DMS53 treated with DMSO at 0.1 percent for 48 hours (cell line): ENCODE data around the gene IGLL5.
A peak's percentile ranks its signal among the peaks of the same experiment; 100 is the strongest.

Experiments
- DNase-seq: peaks from one replicate; lab custom pipeline; 2025; ENCODE audit not compliant: unreplicated experiment; lab: John Stamatoyannopoulos, UW

The IGLL5 gene

GRCh38 chr22:22936915-22937656, 49.5 kb downstream of the IGLL5 start:
- no peak for DNase-seq

DNA sequence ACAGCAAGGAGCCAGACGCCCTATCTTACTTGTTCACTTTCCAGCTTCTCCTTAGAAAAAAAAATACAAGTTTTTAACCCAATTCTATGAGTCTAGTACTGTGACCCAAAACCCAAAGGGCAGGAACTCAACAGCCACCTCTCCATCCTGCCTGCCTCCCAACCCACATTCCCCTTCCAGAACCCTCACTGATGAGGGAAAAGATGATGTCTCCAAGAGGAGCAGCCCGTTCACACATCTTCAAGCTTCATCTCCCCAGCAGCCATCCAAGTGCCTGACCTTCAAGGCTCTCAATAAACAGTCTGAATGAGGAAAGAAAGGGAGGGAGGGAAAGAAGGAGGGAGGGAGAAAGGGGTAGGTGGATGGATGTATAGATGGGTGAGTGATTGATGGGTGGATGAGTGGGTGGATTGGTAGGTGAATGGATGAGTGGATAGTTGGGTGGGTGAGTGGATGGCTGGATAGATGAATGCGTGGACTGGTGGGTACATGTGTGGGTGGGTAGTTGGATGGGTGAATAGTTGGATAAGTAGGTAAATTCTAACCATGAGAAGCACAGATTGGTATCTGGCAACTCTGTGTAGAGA, 50.4 kb downstream of the IGLL5 start:
- DNase-seq, result no peak

GRCh38 chr22:22938672-22939587, 51.3 kb downstream of the IGLL5 start:
- no peak for DNase-seq

DNA sequence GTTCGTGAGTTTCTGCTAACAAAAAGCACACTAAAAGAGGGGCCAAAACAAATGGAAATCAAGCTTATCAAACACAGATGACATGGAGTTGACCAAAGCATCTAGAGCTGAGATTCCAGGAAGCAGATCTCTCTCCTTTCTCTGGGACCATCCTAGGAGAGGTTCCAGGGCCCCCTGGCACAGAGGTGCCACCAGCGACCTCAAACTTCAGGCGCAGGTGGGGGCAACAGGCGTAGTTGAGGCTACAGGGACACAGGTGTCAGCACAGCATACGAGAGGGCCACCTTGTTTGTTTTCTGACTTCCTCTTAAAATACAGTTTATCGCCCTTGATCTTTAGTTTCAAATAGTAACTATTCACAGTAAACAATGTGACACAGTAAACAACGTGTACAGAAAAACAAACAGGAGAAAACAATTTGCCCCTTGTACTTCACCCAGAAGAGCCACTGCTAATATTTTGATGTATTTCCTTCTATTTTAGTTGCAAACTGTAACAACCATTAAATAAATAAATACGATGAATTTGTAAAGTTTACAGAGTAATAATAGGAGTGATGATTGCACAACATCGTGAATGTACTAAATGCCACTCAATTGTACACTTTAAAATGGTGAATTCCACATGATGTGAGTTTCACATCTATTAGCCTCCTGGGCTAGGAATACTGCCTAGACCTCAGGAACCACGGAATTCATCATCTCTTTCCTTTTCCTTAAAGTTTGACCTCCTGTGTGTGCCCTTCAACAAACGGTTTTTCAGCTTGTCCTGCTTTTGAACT, 52.2 kb downstream of the IGLL5 start:
- no peak for DNase-seq

- no peak for DNase-seq
Observed at GRCh38 chr22:22940961-22941605, 53.5 kb downstream of the IGLL5 start.

DNA sequence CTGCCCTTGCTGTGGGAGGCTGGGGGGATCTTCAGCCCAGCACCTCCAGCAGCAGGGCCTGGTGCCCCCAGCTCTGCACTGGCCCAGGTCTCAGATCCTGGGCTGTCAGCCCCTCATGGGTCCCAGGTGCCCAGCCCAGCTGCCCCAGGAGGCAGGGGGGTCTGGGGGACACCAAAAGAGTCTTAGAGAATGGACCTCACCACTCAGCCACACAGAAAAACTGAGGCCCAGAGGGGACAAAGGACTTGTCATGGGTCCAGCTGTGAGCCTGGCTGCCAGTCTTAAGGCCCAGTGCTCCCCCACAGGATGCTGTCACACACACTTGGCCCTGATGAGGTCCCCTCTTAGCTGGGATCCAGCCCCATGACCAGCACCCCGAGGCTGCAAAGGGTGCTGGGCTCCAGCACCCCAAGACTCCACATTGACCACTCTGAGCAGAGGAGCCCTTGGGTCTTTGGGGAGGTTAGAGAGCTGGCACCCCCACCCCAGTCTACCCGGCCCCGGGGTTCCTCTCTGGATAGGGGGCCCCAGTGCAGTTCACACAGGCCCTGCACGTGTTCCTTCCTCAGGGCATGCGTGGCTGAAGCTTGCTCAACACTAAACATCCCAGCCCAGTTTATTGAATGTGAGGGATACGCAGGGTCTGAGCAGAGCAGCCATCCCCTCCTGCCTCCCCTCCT, 54.4 kb downstream of the IGLL5 start:
- DNase-seq, result no peak

DNA sequence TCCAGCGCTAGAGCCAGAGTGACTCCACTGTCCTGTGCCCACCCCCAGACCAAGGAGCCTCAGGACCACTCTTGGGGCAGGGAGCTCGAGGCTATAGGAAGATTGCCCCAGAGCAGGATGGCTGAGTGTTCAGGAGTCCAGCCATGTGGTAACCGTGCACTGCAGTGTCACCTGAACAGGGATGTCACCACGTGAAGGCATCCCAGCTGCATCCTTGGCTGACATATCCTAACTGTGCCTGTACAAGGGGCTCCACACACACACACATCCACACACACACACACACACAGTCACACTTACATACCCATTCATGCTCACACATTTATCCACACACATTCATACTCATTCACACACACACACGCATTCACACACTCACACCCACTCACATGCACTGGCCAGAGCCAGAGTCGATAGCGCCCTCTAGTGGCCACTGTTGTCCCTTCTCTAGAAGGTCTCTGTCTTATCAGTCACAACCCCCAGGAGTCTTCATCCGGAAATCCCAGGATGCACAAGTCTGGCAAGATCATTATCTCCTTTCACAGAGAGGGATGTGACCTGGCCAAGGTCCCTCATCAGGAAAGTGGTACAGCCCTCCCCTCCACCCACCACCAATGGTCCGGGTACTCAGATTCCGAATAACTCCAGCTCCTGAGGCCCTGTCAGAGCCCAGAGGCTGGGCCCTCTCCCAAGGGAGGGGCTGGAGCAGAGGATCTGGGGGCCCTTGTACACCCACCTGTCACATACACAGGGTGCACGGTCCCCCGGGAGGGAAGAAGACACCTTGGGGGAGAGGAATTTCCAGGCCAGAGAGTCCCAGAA, 55.1 kb downstream of the IGLL5 start:
- DNase-seq, result peak; percentile 25

DNA sequence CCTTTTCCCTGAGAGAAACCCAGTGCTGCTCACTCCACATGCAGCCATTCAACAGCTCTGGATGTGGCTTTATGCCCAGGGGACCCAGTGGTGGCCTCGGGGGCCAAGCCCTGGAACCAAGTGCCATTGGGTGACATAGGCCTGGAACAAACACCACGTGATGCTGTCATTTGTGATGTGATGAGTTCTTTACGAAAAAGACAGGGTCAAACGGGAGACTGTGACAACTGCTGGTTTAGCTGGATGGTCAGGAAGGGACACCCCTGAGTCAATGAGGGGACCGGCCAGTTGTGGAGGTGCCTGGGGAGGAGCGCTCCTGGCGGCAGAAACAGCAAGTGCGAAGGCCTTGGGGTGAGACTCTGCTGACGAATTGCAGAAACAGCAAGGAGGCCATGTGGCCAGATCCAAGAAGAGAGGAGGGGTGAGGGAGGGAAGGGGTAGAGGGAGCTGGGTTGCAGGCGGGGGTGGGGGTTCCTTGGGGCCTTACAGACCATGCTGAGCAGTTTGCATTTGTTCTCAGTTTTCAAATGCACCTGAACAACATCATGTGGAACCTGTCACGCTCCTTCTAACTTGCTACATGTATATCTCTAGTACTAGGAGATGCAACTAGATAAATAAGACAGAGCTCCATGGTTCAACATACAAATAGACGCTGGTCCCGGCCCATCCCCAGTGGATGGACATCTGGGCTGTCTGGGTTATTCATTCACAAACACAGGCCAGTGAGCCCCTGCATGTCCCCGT, 56.1 kb downstream of the IGLL5 start:
- DNase-seq, result no peak

- no peak for DNase-seq
Observed at GRCh38 chr22:22944268-22944985, 56.8 kb downstream of the IGLL5 start.

GRCh38 chr22:22945195-22945594, 57.6 kb downstream of the IGLL5 start:
- no peak for DNase-seq
